Smooth muscle cell (in vitro differentiated cells): ENCODE measurements around the gene RAB44. TPM values are rescaled to one million over a fixed set of nuclear protein-coding genes. Genes with fewer than 3 reads are reported as not detected.
A peak's percentile ranks its signal among the peaks of the same experiment; 100 is the strongest.

Source experiments
- DNase-seq: peaks from one replicate; lab custom pipeline; 2025; ENCODE audit not compliant: unreplicated experiment; lab: John Stamatoyannopoulos, UW
- H2AFZ ChIP-seq: fragments of 200-600 bp; sonication (generic); 2 replicates; pipeline ENCODE4 v1.6.0; 2016; ENCODE audit warnings: antibody characterized with exemption, low read depth, mild to moderate bottlenecking
- H3F3A ChIP-seq: fragments of 200-600 bp; sonication (generic); 2 replicates; pipeline ENCODE4 v1.6.0; 2017; ENCODE audit warnings: antibody characterized with exemption, low read depth
- H3K27ac ChIP-seq: fragments of 200-600 bp; sonication (generic); 2 replicates; pipeline ENCODE4 v1.5.1; 2016; ENCODE audit warnings: low read depth, mild to moderate bottlenecking
- H3K27me3 ChIP-seq: fragments of 200-600 bp; sonication (generic); 2 replicates; pipeline ENCODE4 v1.6.1; 2016; ENCODE audit warnings: low read depth, mild to moderate bottlenecking
- H3K36me3 ChIP-seq: fragments of 200-600 bp; sonication (generic); 2 replicates; pipeline ENCODE4 v1.5.1; 2016; ENCODE audit warnings: low read depth
- H3K4me1 ChIP-seq: fragments of 200-600 bp; sonication (generic); 2 replicates; pipeline ENCODE4 v1.5.1; 2016; ENCODE audit warnings: low read depth
- H3K4me2 ChIP-seq: fragments of 200-600 bp; sonication (generic); 2 replicates; pipeline ENCODE4 v1.6.0; 2016; ENCODE audit warnings: mild to moderate bottlenecking
- H3K4me3 ChIP-seq: fragments of 200-600 bp; sonication (generic); 2 replicates; pipeline ENCODE4 v1.5.1; 2016; ENCODE audit warnings: mild to moderate bottlenecking
- H3K79me2 ChIP-seq: fragments of 200-600 bp; sonication (generic); 2 replicates; pipeline ENCODE4 v1.6.0; 2016; ENCODE audit warnings: low read depth, mild to moderate bottlenecking
- H3K9ac ChIP-seq: fragments of 200-600 bp; sonication (generic); 2 replicates; pipeline ENCODE4 v1.6.0; 2016; ENCODE audit warnings: low read depth
- H3K9me3 ChIP-seq: fragments of 200-600 bp; sonication (generic); replicated peaks from 2 replicates; pipeline ENCODE4 v1.5.1; 2016; ENCODE audit warnings: low read depth
- H4K20me1 ChIP-seq: fragments of 200-600 bp; sonication (generic); 2 replicates; pipeline ENCODE4 v1.6.0; 2016; ENCODE audit warnings: low read depth
- CTCF ChIP-seq: fragments of 200-600 bp; sonication (generic); IDR thresholded peaks from 2 replicates; pipeline ENCODE4 v1.5.1; 2017; ENCODE audit warnings: borderline replicate concordance, mild to moderate bottlenecking, antibody characterized with exemption; ENCODE audit not compliant: insufficient read depth, poor library complexity, severe bottlenecking
- WGBS: methylation state at CpG from one replicate; pipeline ENCODE4 v1.1.7; 2016; ENCODE audit warnings: low lambda C conversion rate; 5-methylcytosine and 5-hydroxymethylcytosine counted together
- polyA plus RNA-seq: library from polyadenylated mRNA; unstranded; fragments of >200 nt; fragmentation: Nextera tagmentation; extraction: Ambion mirVana; gene quantifications from 2 replicates; pipeline ENCODE4 v1.2.1, GENCODE V29; 2016
- total RNA-seq: library from RNA; depleted of rRNA; stranded (reverse); fragments of >200 nt; gene quantifications from 2 replicates; pipeline ENCODE4 v1.2.3, GENCODE V29; 2014

Gene RAB44
- total and polyA plus RNA-seq, 2 experiments from 2014 or later: 0.03 TPM; not detected in 1

DNA sequence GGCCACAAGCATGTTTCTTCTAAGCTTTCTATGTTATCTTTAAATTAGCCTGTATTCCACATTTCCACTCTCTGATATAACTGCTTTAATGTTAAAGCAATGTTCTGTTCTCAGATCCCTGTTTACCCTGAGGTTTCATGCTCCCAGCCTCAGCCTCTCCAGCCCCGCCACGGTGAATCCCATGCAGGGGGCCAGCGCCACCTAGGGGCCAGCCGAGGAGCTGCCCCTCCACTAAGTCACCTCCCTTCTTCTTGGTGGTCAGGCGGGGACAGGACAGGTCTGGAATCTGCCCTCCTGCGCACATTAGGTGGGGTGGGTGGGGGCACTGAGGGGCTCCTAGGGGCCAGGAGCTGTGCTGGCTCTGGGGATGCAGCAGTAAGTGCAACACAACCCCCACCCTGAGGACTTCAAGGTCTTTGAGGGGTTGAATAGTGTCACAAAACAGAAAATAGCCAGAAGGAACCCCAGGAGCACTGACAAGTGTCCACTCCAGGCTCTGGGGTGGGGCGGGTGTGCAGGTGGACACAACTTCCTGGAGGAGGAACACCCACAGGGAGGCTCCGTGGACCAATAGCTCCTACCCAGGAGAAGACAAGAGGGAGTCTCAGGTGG lies 61.6 kb downstream of the RAB44 start:
- DNase-seq: peak; percentile 57
- H3K9ac ChIP-seq: no peak overlapping the region
- WGBS: 14% methylated on average over 8 of the region's 8 CpGs

DNA sequence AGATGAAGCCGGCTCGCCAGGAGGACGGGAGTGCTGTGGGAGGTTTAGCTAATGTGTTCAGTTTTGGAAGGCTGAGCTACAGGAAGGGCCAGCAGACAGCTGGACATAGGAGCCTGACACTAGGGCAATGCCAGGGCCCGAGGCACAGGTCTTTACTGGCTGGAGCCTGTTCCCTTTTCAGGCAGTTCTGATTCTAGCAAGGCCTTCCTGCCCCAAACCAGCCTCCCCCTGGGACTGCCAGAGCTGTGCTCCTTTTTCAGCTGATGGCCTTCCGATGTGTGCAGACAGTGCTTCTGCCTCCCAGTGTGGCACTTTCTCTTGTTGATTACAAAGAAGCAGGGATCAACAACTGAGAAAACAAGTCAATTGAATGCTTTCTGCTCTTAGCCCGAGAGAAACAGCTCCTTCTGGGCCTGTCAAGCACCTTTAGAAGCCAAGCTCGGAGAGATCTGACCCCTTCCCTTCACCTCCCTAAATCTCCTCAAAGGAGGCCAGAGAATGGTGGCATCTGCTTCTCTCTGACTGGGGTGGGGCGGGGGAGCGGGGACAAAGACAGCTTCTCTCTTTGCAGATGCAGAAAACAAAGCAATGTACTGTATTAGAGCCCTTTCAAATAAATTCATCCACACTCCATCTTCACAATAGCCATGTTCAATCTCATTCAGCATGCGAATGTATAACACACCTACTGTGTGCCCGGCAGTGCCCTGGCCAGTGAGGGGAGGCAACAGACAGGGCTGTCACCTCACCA lies 63.2 kb downstream of the RAB44 start:
- Histone ChIP-seq H3K79me2 (no peaks in the 10 kb centered on the region), H3K4me1 (no peaks in the 10 kb centered on the region), H3K27ac (no peak overlapping the region), H3K4me2 (no peak overlapping the region), H3K9ac (no peak overlapping the region), H3F3A (no peaks in the 10 kb centered on the region), H3K27me3 (peaks cover 3% of the 10 kb centered on the region), H3K4me3 (no peak overlapping the region), H4K20me1 (no peaks in the 10 kb centered on the region), H2AFZ (no peak overlapping the region), H3K9me3 (no peaks in the 10 kb centered on the region), H3K36me3 (no peaks in the 10 kb centered on the region)
- no peak for TF ChIP-seq CTCF
- no peak for DNase-seq
- 87% methylated on average over 11 of the region's 11 CpGs for whole genome bisulfite sequencing

More for the DNA sequence above, 61.6 kb downstream of the RAB44 start:
- H3K36me3 ChIP-seq: no peaks in the 10 kb centered on the region
- no peaks in the 10 kb centered on the region for H3F3A ChIP-seq
- no peak overlapping the region for H3K27ac ChIP-seq
- H2AFZ ChIP-seq: no peak overlapping the region
- no peaks in the 10 kb centered on the region for H3K4me1 ChIP-seq
- peaks cover 3% of the 10 kb centered on the region for H3K27me3 ChIP-seq
- H3K9me3 ChIP-seq: no peaks in the 10 kb centered on the region
- peak; percentile 98 for TF ChIP-seq CTCF
- no peaks in the 10 kb centered on the region for H3K79me2 ChIP-seq
- H3K4me2 ChIP-seq: no peak overlapping the region
- H3K4me3 ChIP-seq: no peak overlapping the region
- no peaks in the 10 kb centered on the region for H4K20me1 ChIP-seq

DNA sequence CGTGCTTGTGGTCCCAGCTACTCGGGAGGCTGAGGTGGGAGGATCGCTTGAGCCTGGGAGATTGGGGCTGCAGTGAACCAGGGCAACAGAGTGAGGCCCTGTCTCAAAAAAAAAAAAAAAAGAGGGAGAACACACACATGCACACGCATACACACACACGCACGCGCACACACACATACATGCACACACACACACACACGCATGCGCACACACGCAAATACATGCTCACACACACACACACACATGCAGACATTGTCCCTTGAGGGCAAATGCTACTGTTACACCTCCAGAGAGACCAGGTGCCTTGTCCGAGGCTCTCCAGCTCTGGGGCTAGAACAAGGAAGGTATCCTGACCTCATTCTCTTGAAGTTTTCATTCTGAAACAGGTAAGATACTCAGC lies 64.5 kb downstream of the RAB44 start:
- Histone ChIP-seq H3K36me3 (no peaks in the 10 kb centered on the region), H3K79me2 (no peaks in the 10 kb centered on the region), H3K9ac (no peak overlapping the region), H3K4me1 (no peaks in the 10 kb centered on the region), H2AFZ (no peak overlapping the region), H3K27ac (no peak overlapping the region), H3K4me3 (no peak overlapping the region), H3K4me2 (no peak overlapping the region), H4K20me1 (no peaks in the 10 kb centered on the region), H3F3A (no peaks in the 10 kb centered on the region), H3K9me3 (no peaks in the 10 kb centered on the region), H3K27me3 (peaks cover 3% of the 10 kb centered on the region)
- TF ChIP-seq CTCF: no peak
- no peak for DNase-seq
- WGBS: 93% methylated on average over 11 of the region's 11 CpGs

DNA sequence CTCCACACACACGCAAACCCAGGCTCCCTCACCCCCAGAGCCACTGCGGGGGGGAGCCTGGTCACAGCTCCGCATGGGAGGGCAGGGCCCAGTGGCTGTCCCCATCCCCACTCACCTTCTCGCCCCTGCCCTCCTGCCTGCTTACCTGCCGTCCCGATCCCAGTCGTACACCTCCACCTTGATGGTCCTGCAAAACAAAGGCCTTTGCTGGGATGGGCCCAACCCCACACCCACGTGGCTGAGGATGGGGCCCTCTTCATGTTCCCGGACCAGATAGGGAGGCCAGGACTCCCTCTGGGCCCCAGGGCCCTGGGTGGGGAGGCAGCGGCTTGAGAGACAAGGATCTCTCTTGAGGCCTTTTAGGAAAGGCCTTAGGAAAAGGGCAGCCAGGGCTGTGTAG lies 67.6 kb downstream of the RAB44 start:
- Histone ChIP-seq H3K4me2 (no peak overlapping the region), H2AFZ (no peak overlapping the region), H3K4me3 (no peak overlapping the region), H3K9me3 (no peaks in the 10 kb centered on the region), H3K4me1 (no peaks in the 10 kb centered on the region), H4K20me1 (no peaks in the 10 kb centered on the region), H3K79me2 (no peaks in the 10 kb centered on the region), H3K9ac (no peak overlapping the region), H3K27me3 (peaks cover 3% of the 10 kb centered on the region), H3K36me3 (no peaks in the 10 kb centered on the region), H3K27ac (no peak overlapping the region), H3F3A (no peaks in the 10 kb centered on the region)
- DNase-seq: no peak
- WGBS: 83% methylated on average over 9 of the region's 10 CpGs
- no peak for TF ChIP-seq CTCF
